ENCODE measurements around the gene TFPT. TPM values are rescaled to one million over a fixed set of nuclear protein-coding genes. Genes with fewer than 3 reads are reported as not detected.

The TFPT gene
- polyA plus RNA-seq, 1 experiment, result 12.3 TPM

DNA sequence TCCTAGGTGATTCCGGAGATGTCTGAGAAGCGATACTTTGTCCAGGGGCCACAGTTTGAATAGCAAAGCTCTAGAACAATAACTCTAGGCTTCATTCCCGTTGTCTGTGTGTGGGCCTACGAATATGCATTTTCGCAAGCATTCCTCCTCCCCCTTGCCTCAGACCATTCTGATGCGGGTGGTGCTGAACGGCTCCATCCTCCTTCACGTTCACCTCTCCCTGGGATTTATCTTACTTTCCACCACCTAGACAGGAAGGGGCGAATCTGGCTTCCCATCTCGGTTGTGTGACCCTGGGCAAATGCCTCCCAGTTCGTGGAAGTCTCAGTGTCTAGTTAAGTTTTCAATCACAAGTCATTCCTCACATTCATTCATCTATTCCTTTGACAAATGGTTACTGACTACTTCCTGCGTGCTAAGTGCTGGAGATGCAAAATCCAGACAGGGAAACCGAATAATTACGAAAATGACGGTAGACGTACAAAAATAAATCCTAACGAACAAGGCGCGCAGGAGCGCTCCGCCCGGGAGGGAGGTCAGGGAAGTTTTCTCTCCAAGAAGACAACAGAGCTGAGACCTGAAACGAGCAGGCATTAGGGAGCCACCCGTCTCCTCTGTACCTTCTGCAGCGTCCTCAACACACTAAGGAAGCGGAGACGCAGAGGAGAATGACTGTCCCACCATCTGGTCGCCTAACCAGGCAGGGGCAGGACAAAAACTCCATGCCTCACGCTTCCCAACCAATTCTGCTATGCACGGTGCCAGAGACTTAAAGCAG is 20.8 kb upstream of the TFPT start:
- no peak for DNase-seq (ENCODE audit: low read depth, low spot score)
- H3K4me3 ChIP-seq (ENCODE audit: low read depth, low read length), result peak overlapping the region; percentile 77
- TF ChIP-seq, protein P1, sequence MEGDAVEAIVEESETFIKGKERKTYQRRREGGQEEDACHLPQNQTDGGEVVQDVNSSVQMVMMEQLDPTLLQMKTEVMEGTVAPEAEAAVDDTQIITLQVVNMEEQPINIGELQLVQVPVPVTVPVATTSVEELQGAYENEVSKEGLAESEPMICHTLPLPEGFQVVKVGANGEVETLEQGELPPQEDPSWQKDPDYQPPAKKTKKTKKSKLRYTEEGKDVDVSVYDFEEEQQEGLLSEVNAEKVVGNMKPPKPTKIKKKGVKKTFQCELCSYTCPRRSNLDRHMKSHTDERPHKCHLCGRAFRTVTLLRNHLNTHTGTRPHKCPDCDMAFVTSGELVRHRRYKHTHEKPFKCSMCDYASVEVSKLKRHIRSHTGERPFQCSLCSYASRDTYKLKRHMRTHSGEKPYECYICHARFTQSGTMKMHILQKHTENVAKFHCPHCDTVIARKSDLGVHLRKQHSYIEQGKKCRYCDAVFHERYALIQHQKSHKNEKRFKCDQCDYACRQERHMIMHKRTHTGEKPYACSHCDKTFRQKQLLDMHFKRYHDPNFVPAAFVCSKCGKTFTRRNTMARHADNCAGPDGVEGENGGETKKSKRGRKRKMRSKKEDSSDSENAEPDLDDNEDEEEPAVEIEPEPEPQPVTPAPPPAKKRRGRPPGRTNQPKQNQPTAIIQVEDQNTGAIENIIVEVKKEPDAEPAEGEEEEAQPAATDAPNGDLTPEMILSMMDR (IDR thresholded peaks at IDR 0.05; ENCODE audit: low read depth, low read length), result no peak
- peaks cover 4% of the 10 kb centered on the region for H3K9me3 ChIP-seq (ENCODE audit: control insufficient read depth, insufficient read depth, low read length)
- CTCF ChIA-PET, result interaction anchor here (1.0 to 1.2 kb wide), 3 partner anchors 105 to 343 kb away, joined by 3 to 4 read pairs (median 3); no protein-coding TSS in a partner anchor
- H3K27me3 ChIP-seq (ENCODE audit: control insufficient read depth, insufficient read depth, low read length), result peaks cover 3% of the 10 kb centered on the region
- POLR2A ChIA-PET, result interaction anchor here (0.8 to 3.9 kb wide), 12 partner anchors 11 to 313 kb away, joined by 3 to 23 read pairs (median 6); partner anchors contain the start of genes LENG1, LENG8, MBOAT7 and MYADM
- peak overlapping the region; percentile 65 for H3K27ac ChIP-seq (ENCODE audit: low read depth, low read length)

DNA sequence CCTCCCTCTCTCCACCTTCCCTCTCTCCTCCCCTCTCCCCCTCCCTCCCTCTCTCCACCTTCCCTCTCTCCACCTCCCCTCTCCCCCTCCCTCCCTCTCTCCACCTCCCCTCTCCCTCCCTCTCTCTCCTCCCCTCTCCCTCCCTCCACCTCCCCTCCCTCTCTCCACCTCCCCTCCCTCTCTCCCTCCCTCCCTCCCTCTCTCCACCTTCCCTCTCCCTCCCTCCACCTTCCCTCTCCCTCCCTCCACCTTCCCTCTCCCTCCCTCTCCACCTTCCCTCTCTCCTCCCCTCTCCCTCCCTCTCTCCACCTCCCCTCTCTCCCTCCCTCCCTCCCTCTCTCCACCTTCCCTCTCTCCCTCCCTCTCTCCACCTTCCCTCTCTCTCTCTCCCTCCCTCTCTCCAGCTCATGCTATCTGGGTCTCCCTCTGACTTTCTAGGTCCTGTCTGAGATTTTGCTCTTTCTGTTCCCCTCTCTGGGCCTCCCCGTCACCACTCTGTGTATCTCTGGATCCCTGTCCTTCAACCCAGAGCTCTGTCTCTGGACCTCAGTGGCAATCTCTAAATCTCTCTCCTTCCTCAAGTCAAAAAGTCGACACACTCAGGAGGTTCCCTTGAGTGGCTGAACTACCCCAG is 18.6 kb upstream of the TFPT start:
- peaks cover 3% of the 10 kb centered on the region for H3K27me3 ChIP-seq (ENCODE audit: control insufficient read depth, insufficient read depth, low read length)
- H3K27ac ChIP-seq (ENCODE audit: low read depth, low read length), result no peak overlapping the region
- H3K9me3 ChIP-seq (ENCODE audit: control insufficient read depth, insufficient read depth, low read length), result peaks cover 4% of the 10 kb centered on the region
- TF ChIP-seq, protein P1 (IDR thresholded peaks at IDR 0.05; ENCODE audit: low read depth, low read length), result no peak
- H3K4me3 ChIP-seq (ENCODE audit: low read depth, low read length), result no peak overlapping the region
- DNase-seq (ENCODE audit: low read depth, low spot score), result no peak
- ChIA-PET POLR2A (no interaction called here), CTCF (no interaction called here)

DNA sequence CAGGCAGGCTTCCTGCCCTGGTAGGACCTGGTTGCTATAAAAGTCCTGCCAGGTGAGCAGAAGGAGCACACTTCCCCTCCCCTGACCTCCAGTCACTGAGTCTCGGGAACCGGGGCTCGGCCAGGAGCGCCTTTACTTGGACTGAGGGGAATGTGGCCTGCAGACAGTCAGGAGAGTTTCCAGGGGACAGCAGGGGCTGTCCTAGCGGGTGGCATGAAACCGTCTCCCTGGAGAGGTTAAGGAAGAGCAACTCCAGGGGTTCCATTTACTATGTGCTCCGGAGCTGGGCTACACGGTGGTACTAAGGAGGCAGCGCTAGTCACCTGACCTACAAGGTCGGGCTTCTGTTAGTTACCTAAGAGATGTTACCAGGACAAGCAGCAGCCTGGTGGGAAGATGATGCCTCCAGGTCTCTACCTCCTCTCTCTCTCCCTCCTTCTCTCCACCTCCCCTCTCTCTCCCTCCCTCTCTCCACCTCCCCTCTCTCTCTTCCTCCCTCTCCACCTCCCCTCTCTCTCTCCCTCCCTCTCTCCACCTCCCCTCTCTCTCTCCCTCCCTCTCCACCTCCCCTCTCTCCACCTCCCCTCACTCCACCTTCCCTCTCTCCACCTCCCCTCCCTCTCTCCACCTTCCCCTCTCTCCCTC is 18.0 kb upstream of the TFPT start:
- POLR2A ChIA-PET, result no interaction called here
- H3K27me3 ChIP-seq (ENCODE audit: control insufficient read depth, insufficient read depth, low read length), result peaks cover 3% of the 10 kb centered on the region
- H3K27ac ChIP-seq (ENCODE audit: low read depth, low read length), result peak overlapping the region; percentile 52
- TF ChIP-seq, protein P1 (IDR thresholded peaks at IDR 0.05; ENCODE audit: low read depth, low read length), result no peak
- DNase-seq (ENCODE audit: low read depth, low spot score), result peak; percentile 74
- H3K4me3 ChIP-seq (ENCODE audit: low read depth, low read length), result no peak overlapping the region
- H3K9me3 ChIP-seq (ENCODE audit: control insufficient read depth, insufficient read depth, low read length), result peaks cover 4% of the 10 kb centered on the region
- CTCF ChIA-PET, result no interaction called here

DNA sequence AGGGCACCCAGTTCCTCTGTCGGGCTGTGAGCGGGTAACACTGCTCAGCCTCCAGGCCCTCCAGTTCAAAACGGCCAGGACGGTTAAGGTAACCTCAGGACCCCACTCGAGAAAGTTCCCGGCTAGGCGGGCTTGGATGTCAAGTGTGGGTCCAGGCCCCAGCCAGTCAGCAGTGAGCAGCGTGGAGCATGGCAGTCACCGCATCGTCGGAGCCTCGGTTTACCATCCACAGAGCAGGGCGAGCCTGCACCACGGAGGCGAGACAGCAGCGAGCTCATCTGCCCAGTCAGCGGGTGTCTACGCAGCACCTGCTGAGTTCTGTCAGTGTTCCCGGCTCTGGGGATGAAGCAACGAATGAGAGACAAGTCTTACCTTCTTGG is 14.2 kb upstream of the TFPT start:
- DNase-seq (ENCODE audit: low read depth, low spot score), result no peak
- POLR2A ChIA-PET, result no interaction called here
- Histone ChIP-seq H3K4me3 (ENCODE audit: low read depth, low read length) (no peak overlapping the region), H3K9me3 (ENCODE audit: control insufficient read depth, insufficient read depth, low read length) (peaks cover 4% of the 10 kb centered on the region), H3K27me3 (ENCODE audit: control insufficient read depth, insufficient read depth, low read length) (peaks cover 3% of the 10 kb centered on the region), H3K27ac (ENCODE audit: low read depth, low read length) (no peak overlapping the region)
- CTCF ChIA-PET, result no interaction called here
- TF ChIP-seq, protein P1 (IDR thresholded peaks at IDR 0.05; ENCODE audit: low read depth, low read length), result no peak

All from AG04450 (cell line).